Activated CD8-positive, alpha-beta memory T cell treated with anti-CD3 and anti-CD28 coated beads for 4 hours (primary cell): ENCODE measurements around the gene TUBA1A.
A peak's percentile ranks its signal among the peaks of the same experiment; 100 is the strongest.
"Not testable (repeated sequence)": the region's sequence is repeated elsewhere in the genome, so short reads cannot be mapped to it uniquely, and the experiment has no call there.

Experiments
- DNase-seq, 2 donors: peaks; one replicate each; pipeline ENCODE4 v3.0.0-alpha.2; 2020; ENCODE audit warnings: low read depth in 2 of 2

The TUBA1A gene

GRCh38 chr12:49188916-49189367 is at the start of gene TUBA1A:
TSS of gene TUBA1A (minus strand) at chr12:49189080. CDS start at chr12:49188979, 101 bp downstream.
- peak; percentile 76 to 80 for DNase-seq

- DNase-seq, result no peak
These were observed 47.5 kb upstream of the TUBA1A start for GRCh38 chr12:49236423-49236822.

- no peak for DNase-seq
These were observed 45.1 kb upstream of the TUBA1A start for GRCh38 chr12:49233842-49234526.

- no peak for DNase-seq
These were observed 44.3 kb upstream of the TUBA1A start for GRCh38 chr12:49232940-49233841.

- DNase-seq, result no peak
These were observed 43.2 kb upstream of the TUBA1A start for GRCh38 chr12:49231878-49232655.

GRCh38 chr12:49230805-49231194 is 41.9 kb upstream of the TUBA1A start:
- DNase-seq, result no peak

GRCh38 chr12:49230176-49230804 is 41.4 kb upstream of the TUBA1A start:
- DNase-seq, result no peak

GRCh38 chr12:49228653-49229052 is 39.8 kb upstream of the TUBA1A start:
- no peak for DNase-seq

- DNase-seq, result no peak
These were observed 38.8 kb upstream of the TUBA1A start for GRCh38 chr12:49227713-49228112.

GRCh38 chr12:49225576-49226166 is 36.8 kb upstream of the TUBA1A start:
- no peak for DNase-seq

GRCh38 chr12:49223590-49224369 is 34.9 kb upstream of the TUBA1A start:
- DNase-seq, result no peak

- DNase-seq, result no peak
These were observed 34.2 kb upstream of the TUBA1A start for GRCh38 chr12:49223122-49223521.

- DNase-seq, result no peak
These were observed 32.1 kb upstream of the TUBA1A start for GRCh38 chr12:49220972-49221371.

GRCh38 chr12:49219417-49220026 is 30.6 kb upstream of the TUBA1A start:
- DNase-seq, result no peak

- no peak for DNase-seq
These were observed 23.7 kb upstream of the TUBA1A start for GRCh38 chr12:49212572-49212971.

- not testable (repeated sequence) for DNase-seq
These were observed 21.8 kb upstream of the TUBA1A start for GRCh38 chr12:49210703-49211102.

GRCh38 chr12:49208676-49209075 is 19.8 kb upstream of the TUBA1A start:
- no peak for DNase-seq

GRCh38 chr12:49208146-49208545 is 19.3 kb upstream of the TUBA1A start:
- no peak for DNase-seq

- DNase-seq, result no peak
These were observed 17.5 kb upstream of the TUBA1A start for GRCh38 chr12:49206389-49206788.
